Measurements from ENCODE around the gene MINDY2.

GRCh38 chr15:58852347-58852746, 81.2 kb downstream of the MINDY2 start:
- TF ChIP-seq CTCF (IDR thresholded peaks at IDR 0.05) (no peak), POLR2AphosphoS5 (IDR thresholded peaks at IDR 0.05; ENCODE audit: insufficient read depth in 1 of 2, low read depth in 1 of 2) (no peak), POLR2A (IDR thresholded peaks at IDR 0.05) (no peak)
